ENCODE results near the gene SAXO1. TPM values are rescaled to one million over a fixed set of nuclear protein-coding genes. Genes with fewer than 3 reads are reported as not detected.

The SAXO1 gene
- total and polyA plus RNA-seq, 2 experiments from 2014 or later: 0.02 TPM; not detected in 1

- peaks cover 10% of the 10 kb centered on the region; the same call in 2 of the 3 replicates for H3K9me3 Mint-ChIP-seq
- H3K27ac ChIP-seq (ENCODE audit: low read depth): no peak overlapping the region
- ATAC-seq: no peak
- no peaks in the 10 kb centered on the region for H3K9me2 ChIP-seq (ENCODE audit: insufficient read depth)
- TF ChIP-seq CTCF (conservative IDR thresholded peaks at IDR 0.05; ENCODE audit: low read depth in 2 of 2) (no peak), ZNF331 (CRISPR knock-in tag; IDR thresholded peaks at IDR 0.05; ENCODE audit: low read depth) (no peak), ETS1 (IDR thresholded peaks at IDR 0.05) (no peak), ZNF114 (CRISPR knock-in tag; IDR thresholded peaks at IDR 0.05) (no peak), STAT1 (IDR thresholded peaks at IDR 0.05; ENCODE audit: unreplicated experiment) (no peak), EZH2 (IDR thresholded peaks at IDR 0.05; ENCODE audit: low read depth, unreplicated experiment) (no peak), JUNB (IDR thresholded peaks at IDR 0.05; ENCODE audit: unreplicated experiment) (no peak), EZH2phosphoT487 (IDR thresholded peaks at IDR 0.05; ENCODE audit: unreplicated experiment) (no peak), REST (IDR thresholded peaks at IDR 0.05; ENCODE audit: unreplicated experiment) (no peak), ZNF462 (CRISPR knock-in tag; IDR thresholded peaks at IDR 0.05) (no peak), NANOG (IDR thresholded peaks at IDR 0.05; ENCODE audit: borderline replicate concordance) (no peak), POLR2AphosphoS5 (IDR thresholded peaks at IDR 0.05; ENCODE audit: low read depth) (no peak), CREB1 (CRISPR knock-in tag; IDR thresholded peaks at IDR 0.05; ENCODE audit: low read depth) (no peak)
- peaks cover 4% of the 10 kb centered on the region; the same call in 1 of the 3 replicates for H3K36me3 Mint-ChIP-seq (ENCODE audit: low read depth)
- no peak overlapping the region for H3K4me2 ChIP-seq
- no peaks in the 10 kb centered on the region for H3K27me3 ChIP-seq (ENCODE audit: insufficient read depth)
- H3F3A ChIP-seq (replicated peaks; ENCODE audit: low read depth): no peaks in the 10 kb centered on the region
- no peaks in the 10 kb centered on the region; the same call in 1 of the 2 replicates for H3K79me2 ChIP-seq (replicated peaks; ENCODE audit: insufficient read depth)
- no peaks in the 10 kb centered on the region for H3K4me1 Mint-ChIP-seq
- no peak overlapping the region for H3K27ac Mint-ChIP-seq
- H3K4me1 ChIP-seq (ENCODE audit: insufficient read depth): no peaks in the 10 kb centered on the region
- H2AFZ ChIP-seq: no peak overlapping the region
- no peak overlapping the region for H3K4me3 ChIP-seq
- H3K36me3 ChIP-seq (ENCODE audit: insufficient read depth): no peaks in the 10 kb centered on the region
- no peaks in the 10 kb centered on the region for H4K20me1 ChIP-seq (replicated peaks; ENCODE audit: insufficient read depth)
- H3K27me3 Mint-ChIP-seq (ENCODE audit: insufficient read depth, low read depth, poor library complexity): peaks cover 2% of the 10 kb centered on the region
- no peak for DNase-seq (ENCODE audit: low spot score)
- H3K4me3 Mint-ChIP-seq: no peak overlapping the region
Measured at GRCh38 chr9:18970393-18970792, 62.6 kb downstream of the SAXO1 start.

Measured in GM23338 (cell line).